Choroid plexus epithelial cell (primary cell): ENCODE data around the gene XRRA1.

Experiments used
- DNase-seq: peaks from one replicate; pipeline ENCODE4 v3.0.0-alpha.2; 2010; ENCODE audit warnings: low read depth
- H3K4me3 ChIP-seq: 2 replicates; pipeline ENCODE4 v1.5.1; 2011; ENCODE audit warnings: low read depth, mild to moderate bottlenecking, control low read depth, low read length, moderate library complexity
- CTCF ChIP-seq: conservative IDR thresholded peaks from 2 replicates; pipeline ENCODE4 v1.5.1; 2011; ENCODE audit warnings: low read depth, mild to moderate bottlenecking, control low read depth, inconsistent platforms, low read length, moderate library complexity

The XRRA1 gene

GRCh38 chr11:74845978-74846517 lies 102.8 kb downstream of the XRRA1 start:
- H3K4me3 ChIP-seq: no peak overlapping the region
- DNase-seq: no peak
- no peak for TF ChIP-seq CTCF

DNA sequence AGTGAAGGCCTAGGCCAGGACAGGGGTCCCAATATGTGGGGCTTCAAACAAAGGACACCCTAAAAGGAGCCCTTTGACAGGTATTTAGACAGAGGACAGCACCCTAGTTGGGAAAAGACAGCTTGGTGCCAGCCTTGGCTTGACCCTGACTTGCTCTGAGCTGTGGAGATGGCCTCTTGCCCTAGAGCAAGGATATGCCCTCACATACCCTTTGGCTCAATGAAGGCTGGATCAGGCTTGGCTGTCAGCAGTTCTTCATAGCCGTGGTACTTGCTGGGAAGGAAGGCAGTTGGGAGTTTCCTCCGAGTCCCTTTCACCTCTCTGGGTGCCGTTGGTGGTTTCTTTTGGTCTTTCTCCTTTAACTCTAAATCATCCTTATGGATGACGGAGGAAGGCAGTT lies 104.0 kb downstream of the XRRA1 start:
- no peak overlapping the region for H3K4me3 ChIP-seq
- no peak for TF ChIP-seq CTCF
- DNase-seq: no peak

- no peak overlapping the region for H3K4me3 ChIP-seq
- DNase-seq: no peak
- no peak for TF ChIP-seq CTCF
Measured at GRCh38 chr11:74844072-74844471, 104.8 kb downstream of the XRRA1 start.

GRCh38 chr11:74842967-74843366 lies 105.9 kb downstream of the XRRA1 start:
- peak; percentile 27 for TF ChIP-seq CTCF
- H3K4me3 ChIP-seq: no peak overlapping the region
- no peak for DNase-seq

- TF ChIP-seq CTCF: no peak
- no peak overlapping the region for H3K4me3 ChIP-seq
- no peak for DNase-seq
Measured at GRCh38 chr11:74840486-74840885, 108.4 kb downstream of the XRRA1 start.

DNA sequence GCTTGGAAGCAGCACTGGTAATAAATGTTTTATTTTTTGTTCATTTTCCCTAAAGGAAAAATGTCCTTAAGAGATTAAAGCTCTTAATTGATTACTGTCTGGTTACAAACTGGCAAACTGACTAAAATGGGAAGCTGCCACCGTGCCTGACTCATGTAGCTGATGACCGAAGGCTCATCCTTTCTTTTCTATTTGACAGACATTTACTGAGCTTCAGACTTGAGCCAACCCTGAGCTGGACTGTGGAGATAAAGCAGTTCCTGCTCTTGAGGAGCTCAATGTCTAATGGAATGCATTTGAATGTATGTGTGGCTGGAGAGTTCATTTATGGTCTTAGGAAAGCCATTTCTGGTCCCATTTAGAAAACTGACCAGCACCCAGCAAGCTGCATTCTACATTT lies 108.9 kb downstream of the XRRA1 start:
- no peak for DNase-seq
- no peak for TF ChIP-seq CTCF

GRCh38 chr11:74839446-74839845 lies 109.4 kb downstream of the XRRA1 start:
- H3K4me3 ChIP-seq: no peak overlapping the region
- no peak for TF ChIP-seq CTCF
- no peak for DNase-seq

More for the DNA sequence above, 108.9 kb downstream of the XRRA1 start:
- no peak overlapping the region for H3K4me3 ChIP-seq
